Fibroblast of upper back skin (primary cell): ENCODE data around the gene RGS11.

Source experiments
- DNase-seq: peaks from one replicate; pipeline ENCODE4 v3.0.0-alpha.2; 2013

The RGS11 gene

GRCh38 chr16:296276-296675 is 20.5 kb upstream of the RGS11 start:
- DNase-seq = no peak

DNA sequence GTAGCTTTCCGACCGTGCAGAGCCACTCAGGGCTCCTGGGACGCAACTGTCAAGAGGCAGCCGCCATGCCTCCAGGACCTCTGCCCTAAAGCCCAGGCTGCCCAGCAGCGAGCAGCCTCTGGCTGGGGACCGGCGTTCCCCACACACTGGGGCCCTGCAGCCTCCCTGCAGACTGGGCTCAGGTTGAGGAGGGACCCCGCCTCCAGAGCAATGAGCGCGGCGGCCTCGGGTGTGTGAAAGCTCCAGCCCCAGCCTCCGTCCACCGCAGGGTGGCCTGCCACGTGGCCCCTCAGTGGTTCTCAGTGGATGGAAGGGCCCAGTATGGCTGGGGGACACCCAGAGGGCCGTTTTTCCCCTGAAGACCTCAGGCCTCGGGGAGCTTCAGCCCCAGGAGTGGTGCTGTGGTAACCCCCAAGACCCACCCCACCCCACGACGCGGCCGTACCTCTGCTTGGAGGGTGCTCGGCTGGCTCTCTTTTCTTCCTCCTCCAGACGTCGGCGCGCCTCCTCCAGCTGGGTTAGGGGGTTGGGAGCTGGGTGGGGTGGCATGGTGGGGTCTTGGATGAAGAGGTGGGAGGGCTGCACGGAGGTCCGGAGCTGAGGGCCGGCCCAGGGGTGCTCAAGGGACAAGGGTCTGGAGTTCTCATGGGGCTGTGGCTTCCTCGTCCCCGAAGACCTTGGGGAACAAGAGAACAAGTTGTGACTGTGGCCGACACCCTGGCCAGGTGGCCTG is 17.5 kb upstream of the RGS11 start:
- no peak for DNase-seq

DNA sequence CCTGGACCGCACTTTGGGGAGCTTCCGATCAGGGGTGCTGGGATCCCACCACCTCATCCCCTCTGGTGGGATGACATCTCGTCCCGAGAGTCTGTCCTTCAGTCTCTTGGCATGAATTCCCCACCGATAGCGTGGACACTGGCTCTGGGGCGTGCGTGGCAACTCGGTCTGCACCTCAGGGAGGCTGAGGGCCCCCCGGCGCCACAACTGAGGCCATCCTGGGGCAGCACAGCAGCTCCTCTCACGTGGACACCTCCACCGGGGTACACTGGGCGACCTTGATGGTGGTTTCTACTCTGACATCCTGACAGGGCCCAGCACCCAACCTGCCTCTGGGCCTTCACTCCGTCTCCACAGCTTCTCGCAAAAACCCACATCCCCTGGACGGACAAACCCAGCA is 15.8 kb upstream of the RGS11 start:
- DNase-seq = no peak

- DNase-seq = no peak
Observed at GRCh38 chr16:290681-291405, 15.1 kb upstream of the RGS11 start.

DNA sequence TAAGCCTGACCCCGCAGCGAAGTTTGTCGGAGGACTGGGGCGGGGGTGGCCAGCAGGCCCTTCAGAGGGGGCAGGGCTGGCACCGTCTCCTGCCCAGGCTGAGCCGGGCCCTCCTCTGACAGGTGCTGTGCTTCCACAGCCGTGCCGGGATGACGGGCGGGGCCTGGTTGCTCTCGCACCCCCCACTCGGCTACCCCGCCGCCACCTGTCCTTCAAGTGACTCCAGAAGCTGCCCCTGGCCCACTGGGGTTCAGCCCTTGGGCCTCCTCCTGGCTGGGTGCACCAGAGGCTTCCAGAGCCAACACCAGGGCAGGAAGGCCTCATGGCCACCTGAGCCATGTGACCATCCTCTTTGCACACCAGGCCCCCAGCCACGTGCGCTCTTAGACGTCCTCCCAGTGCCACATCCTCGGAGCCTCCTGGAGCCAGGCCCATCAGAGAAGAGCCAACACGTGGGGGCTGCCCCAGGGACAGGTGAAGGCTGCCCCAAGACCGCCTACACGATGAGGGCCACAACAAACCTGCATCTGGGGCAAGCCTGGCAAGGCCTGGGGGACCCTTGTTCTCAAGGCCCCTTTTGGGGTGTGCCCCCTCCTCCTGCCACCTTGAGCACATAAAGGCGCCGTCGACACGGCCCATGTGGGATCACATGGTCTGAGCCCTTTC is 14.4 kb upstream of the RGS11 start:
- DNase-seq = no peak

GRCh38 chr16:289395-289997 is 13.8 kb upstream of the RGS11 start:
- DNase-seq = no peak

DNA sequence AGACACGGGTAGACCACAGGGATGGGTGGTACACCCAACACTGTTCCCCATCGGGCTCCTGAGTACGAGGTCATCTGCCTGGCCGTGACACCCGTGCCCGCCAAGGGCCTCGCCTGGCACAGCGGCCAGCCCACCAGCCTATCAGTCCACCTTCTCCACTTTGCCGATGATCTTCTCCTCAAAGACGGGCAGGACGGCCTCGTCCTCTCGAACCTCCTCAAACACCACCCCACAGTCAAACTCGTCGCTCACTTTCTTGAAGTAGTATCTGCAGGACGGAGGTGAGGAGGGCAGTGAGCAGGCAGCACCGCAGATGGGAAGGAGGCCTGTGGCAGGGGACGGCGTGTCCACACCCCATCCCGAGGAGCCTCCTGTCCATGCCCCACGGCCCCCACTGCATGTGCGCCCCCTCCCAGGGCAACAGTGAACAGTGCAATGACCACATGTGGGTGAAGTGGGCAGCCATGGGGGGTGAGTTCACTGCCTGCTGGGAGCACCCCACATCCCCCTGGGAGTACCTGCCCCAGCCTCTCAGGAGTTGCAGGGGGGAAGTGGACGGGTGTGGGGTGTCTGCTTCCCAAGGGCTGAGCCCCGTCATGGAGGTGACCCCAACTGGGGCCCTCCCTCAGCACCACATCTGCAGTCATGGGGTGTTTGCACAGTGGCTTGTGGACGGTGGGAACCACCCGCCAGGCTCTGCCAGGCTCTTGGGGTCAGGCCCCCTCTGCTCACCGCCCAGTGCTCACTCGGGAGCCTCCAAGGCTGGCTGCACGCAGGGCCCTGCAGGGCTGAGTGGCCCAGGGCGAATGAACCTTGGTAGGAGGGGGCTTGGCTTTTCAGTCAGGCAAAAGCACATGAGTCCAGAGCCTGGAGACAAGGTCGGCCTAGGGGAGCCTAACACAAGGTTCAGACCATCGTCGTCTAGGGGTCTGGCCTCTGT is 12.5 kb upstream of the RGS11 start:
- DNase-seq = no peak

DNA sequence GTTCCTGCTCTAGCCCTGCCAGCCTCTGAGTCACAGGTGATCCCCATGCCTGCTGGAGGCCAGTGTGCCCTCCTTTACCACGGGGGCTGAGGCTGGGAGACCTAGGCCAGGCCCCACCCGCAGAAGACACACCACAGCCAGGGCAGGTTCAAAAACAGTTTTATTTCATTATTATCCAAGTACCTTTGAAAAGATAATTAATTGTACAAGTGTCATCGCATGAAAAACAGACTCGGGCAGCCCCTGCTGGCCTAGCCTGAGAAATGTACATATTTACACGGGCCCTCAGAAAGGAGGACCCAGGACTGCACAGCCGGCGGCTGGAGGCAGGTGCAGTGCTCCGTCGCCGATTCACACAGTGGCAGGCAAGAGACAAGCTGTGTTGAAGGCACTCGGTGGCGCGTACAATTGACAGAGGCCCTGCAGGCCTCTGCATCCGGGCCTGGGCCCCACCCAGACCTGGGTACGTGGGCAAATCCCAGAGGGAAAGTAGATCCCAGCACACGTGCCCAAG is 11.6 kb upstream of the RGS11 start:
- DNase-seq = no peak

DNA sequence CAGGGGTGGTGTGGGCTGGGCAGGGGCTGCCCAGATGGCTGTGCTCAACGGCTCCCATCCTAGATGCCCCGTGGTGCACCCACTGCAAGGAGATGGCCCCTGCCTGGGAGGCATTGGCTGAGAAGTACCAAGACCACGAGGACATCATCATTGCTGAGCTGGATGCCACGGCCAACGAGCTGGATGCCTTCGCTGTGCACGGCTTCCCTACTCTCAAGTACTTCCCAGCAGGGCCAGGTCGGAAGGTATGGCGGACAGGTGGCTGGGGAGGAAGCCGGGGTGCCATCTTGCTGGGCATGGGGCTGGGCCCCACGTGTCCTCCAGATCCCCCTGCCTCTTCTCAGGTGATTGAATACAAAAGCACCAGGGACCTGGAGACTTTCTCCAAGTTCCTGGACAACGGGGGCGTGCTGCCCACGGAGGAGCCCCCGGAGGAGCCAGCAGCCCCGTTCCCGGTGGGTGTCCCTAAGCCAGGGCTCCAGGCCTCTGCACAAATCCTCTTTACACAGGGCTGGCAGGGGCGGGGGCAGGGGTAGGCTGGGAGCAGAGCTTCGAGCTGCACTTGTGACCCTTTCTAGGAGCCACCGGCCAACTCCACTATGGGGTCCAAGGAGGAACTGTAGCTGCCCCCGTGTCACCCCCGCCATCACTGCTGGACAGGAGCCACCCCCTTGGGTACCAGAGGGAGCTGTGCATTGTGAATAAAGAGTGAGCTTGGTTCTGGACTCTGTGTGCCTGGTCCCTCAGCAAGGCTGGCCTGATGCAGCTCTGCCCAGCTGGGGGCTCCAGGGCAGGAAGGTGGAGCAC is 10.9 kb upstream of the RGS11 start:
- no peak for DNase-seq

DNA sequence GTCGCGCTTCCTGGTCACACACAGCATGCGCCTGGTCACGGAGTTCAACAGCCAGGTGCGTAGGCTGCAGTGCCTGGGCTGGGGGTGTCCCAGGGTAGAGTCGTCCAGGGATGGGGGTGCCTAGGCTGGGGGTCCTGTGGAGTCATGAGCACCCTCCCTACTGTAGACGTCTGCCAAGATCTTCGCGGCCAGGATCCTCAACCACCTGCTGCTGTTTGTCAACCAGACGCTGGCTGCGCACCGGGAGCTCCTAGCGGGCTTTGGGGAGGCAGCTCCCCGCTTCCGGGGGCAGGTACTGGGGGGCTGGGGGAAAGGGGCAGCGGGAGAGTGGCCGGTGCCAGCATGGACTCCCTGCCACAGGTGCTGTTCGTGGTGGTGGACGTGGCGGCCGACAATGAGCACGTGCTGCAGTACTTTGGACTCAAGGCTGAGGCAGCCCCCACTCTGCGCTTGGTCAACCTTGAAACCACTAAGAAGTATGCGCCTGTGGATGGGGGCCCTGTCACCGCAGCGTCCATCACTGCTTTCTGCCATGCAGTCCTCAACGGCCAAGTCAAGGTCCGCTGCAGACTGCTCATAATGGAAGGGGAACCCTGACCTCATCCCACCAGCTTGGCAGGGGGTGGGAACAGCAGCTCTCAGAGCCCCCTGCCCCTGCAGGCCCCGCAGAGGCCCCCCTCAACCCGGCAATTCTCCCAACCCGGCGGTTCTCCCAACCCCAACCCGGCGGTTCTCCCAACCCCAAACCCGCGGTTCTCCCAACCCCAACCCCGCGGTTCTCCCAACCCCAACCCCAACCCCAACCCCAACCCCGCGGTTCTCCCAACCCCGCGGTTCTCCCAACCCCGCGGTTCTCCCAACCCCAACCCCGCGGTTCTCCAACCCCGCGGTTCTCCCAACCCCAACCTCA is 9.7 kb upstream of the RGS11 start:
- DNase-seq = no peak

DNA sequence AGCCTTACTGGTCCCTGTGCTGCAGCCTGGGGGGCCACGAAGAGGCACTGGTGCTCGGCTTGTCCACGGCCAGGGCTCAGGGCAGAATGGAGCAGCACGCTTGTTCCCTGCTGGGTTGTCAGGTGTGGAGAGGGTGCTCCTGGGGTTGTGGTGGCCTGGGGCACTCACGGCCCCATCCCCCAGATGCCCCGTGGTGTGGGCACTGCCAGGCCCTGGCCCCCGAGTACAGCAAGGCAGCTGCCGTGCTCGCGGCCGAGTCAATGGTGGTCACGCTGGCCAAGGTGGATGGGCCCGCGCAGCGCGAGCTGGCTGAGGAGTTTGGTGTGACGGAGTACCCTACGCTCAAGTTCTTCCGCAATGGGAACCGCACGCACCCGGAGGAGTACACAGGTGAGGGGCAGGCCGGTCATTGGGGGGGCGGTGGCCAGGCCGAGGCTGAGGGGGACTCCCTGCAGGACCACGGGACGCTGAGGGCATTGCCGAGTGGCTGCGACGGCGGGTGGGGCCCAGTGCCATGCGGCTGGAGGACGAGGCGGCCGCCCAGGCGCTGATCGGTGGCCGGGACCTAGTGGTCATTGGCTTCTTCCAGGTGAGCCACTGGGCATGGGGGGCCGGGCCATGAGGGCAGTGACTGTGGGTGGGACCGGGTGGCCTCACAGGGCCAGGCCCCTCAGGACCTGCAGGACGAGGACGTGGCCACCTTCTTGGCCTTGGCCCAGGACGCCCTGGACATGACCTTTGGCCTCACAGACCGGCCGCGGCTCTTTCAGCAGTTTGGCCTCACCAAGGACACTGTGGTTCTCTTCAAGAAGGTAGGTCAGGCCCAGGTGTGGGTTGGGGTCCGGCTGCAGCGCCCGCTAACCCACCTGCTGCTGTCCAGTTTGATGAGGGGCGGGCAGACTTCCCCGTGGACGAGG is 8.7 kb upstream of the RGS11 start:
- no peak for DNase-seq

- DNase-seq = no peak
Observed at GRCh38 chr16:283033-283805, 7.5 kb upstream of the RGS11 start, which contains the start of gene PDIA2. Gene PDIA2, plus strand, starts transcription at chr16:283164. Its CDS starts 6 bp downstream, at chr16:283170.

DNA sequence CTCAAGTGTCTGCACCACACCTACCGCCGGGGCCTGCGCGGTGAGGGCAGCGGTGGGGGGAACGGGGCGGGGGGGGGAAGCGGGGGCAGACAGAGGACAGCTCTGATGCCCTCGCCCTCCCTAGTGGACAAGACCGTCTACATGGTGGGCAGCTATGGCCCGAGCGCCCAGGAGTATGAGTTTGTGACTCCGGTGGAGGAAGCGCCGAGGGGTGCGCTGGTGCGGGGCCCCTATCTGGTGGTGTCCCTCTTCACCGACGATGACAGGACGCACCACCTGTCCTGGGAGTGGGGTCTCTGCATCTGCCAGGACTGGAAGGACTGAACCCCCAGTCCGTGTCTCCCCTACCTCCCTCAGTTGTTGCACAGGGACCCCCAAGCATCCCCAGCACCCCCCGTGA is 6.7 kb upstream of the RGS11 start:
- DNase-seq = no peak

GRCh38 chr16:281660-282255 is 6.0 kb upstream of the RGS11 start:
- DNase-seq = no peak

DNA sequence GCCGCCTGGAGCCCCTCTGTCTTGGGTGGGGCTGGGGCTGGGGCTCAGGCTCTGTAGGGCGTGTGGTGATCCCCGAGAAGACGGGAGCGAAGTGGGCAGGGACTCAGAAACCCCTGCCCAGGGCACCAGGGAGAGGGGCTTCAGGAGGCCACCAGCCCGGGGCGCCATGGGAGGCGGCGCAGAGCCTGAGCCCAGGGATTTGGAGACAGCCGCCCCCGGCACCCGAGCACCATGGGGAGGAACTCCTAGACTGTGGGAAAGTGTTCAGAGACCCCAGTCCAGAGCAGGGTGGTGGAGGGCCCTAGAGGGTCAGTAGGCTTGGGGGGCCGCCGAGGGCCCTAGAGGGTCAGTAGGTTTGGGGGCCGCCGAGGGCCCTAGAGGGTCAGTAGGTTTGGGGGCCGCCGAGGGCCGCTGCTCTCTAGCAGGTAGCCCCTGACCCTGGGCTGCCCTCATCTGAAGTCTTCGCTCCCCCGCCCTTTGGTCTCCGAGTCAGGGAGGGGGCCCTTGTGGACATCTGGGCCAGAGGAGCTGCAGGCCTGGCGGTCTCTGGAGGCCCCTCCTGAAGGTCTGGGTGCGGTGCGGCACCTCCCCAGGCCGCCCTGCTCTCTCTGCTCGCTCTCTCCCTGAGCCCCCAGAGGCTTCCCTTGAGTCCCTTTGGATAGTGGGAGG is 5.4 kb upstream of the RGS11 start:
- no peak for DNase-seq

DNA sequence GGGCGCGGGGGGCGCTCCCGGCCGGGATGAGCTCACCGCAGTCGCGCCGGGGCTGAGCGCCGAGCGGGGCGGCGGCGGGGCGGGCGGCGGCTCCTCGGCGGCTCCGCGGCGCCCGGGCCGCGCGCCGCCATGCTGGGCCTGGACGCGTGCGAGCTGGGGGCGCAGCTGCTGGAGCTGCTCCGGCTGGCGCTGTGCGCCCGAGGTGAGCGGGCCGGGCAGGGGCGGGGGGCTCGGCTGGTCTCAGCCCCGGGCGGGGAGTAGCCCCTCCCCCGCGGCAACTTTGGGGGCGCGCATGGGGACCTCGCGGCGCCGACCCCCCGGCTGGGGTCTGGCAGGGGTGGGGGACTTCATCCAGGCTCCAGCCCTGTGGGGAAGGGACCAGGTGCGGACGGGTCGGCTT is 4.8 kb upstream of the RGS11 start, which contains the start of gene ARHGDIG:
ARHGDIG (plus strand) TSS at position 40 of the 400 bp plus-strand sequence; CDS start at position 130, 90 bp downstream.
- no peak for DNase-seq

DNA sequence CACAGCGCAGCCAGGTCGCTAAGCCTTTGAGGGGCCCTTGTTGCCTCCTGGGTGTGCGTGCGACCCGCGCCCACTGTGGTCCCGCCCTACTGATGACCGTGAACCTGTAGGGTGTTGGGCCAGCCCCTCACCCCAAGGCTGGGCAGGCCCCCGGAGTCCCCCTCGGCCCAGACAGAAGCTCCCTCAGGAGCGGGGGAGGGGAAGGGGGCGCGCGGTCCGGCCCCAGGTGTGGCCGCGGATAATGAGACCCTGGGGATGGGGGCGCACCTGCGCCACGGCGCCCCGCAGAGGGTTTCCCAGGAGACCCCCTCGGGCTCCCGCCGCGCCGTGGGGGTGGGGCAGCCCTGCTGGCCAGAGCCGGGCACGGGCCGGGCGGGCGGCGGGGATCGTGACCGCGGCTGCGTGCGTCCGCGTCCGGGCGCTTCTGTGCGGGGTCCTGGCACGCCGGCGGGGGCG is 4.3 kb upstream of the RGS11 start:
- DNase-seq = no peak
